ENCODE data around the gene ETFBKMT.
"Not testable (repeated sequence)": the region's sequence is repeated elsewhere in the genome, so short reads cannot be mapped to it uniquely, and the experiment has no call there.

ETFBKMT gene

GRCh38 chr12:31718542-31719198 lies 59.2 kb downstream of the ETFBKMT start:
- DNase-seq (ENCODE audit: low read depth), result not testable (repeated sequence)

- no peak for DNase-seq (ENCODE audit: low read depth)
Measured at GRCh38 chr12:31722580-31722979, 63.1 kb downstream of the ETFBKMT start.
